HG02763 (cell line): ENCODE data around the gene MEGF8.

Source experiments
- ATAC-seq: cut with Tn5 transposase; IDR thresholded peaks from one replicate; pipeline ENCODE4 v1.9.1; 2021; ENCODE audit warnings: mild to moderate bottlenecking, moderate library complexity; ENCODE audit not compliant: unreplicated experiment

Gene MEGF8

DNA sequence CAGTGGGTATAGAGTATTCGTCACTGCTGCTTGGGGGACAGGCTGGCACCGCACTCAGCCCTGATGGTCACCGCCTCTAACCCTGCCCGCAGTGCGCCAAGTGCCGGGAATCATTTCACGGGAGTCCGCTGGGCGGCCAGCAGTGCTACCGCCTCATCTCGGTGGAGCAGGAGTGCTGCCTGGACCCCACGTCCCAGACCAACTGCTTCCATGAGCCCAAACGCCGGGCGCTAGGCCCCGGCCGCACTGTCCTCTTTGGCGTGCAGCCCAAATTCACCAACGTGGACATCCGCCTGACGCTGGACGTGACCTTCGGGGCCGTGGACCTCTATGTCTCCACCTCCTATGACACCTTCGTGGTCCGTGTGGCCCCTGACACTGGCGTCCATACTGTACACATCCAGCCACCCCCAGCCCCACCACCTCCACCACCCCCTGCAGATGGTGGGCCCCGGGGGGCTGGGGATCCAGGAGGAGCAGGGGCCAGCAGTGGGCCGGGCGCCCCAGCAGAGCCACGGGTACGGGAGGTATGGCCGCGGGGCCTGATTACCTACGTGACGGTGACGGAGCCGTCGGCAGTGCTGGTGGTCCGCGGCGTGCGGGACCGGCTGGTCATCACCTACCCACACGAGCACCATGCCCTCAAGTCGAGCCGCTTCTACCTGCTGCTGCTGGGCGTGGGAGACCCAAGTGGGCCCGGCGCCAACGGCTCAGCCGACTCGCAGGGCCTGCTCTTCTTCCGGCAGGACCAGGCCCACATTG is 50.2 kb downstream of the MEGF8 start:
- no peak for ATAC-seq

DNA sequence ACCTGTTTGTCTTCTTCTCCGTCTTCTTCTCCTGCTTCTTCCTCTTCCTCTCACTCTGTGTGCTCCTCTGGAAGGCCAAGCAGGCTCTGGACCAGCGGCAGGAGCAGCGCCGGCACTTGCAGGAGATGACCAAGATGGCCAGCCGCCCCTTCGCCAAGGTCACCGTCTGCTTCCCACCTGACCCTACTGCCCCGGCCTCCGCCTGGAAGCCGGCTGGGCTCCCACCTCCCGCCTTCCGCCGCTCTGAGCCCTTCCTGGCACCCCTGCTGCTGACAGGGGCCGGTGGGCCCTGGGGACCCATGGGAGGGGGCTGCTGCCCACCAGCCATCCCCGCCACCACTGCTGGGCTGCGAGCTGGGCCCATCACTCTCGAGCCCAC is 50.7 kb downstream of the MEGF8 start:
- no peak for ATAC-seq

DNA sequence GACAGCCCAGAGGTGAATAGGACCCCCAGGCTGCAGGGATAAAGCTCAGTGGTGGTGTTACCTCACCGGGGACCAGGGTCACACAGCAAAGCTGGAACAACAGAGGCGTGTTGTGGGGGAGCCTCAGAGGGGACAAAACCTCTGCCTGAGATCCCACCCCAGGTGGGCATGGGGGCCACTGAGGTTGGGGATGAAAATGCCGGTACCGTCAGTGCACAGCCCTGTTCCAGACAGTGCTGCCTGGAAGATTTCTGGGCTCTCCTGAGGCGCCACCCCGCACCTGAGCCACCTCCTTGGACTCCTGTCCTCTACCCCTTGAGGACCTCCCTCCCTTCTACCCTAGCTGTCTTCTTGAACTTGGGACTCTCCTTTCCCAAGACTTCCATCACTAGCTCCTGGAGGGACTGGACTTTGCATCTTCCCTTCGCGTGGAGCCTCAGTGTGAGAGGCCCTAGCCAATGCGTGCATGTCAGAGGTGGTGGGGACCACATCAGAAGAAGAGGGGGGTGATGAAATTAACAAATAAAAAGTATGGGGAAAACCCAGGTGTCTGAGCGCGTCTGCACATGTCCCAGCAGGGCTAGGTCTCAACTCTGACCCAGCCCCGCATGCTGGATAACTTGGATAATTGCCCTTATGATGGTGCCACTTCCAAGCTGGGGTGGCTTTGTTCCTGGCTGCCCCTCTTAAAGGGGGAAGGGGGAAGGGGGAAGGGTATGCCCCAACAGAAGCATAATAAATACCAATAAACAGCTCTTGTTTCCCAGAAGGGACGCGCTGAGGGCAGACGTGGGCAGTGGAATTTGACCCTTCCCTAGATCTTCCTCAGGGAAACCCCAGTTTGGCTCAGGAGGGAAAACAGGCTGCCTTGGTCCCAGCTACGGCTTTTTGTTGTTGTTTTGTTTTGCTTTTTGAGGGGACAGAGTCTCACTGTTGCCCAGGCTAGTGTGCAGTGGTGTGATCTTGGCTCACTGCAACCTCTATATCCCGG is 53.1 kb downstream of the MEGF8 start:
- no peak for ATAC-seq

DNA sequence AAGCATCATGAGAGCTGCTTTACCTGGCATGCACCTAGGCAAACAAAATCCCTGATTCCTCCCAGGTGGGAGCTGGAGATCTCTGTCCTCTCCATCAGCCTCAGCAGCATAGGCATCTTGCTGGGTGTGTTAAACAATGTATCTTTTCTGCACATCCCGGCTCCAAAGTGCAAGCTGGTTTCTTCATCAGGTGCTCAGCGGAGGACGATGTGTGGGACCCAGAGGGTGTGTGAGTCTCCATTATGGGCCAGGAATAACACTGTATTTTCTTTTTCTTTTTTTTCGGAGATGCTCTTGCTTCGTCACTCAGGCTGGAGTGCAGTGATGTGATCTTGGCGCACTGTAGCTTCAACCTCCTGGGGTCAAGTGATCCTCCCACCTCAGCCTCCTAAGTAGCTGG is 54.7 kb downstream of the MEGF8 start:
- no peak for ATAC-seq

GRCh38 chr19:42386974-42387707 is 61.7 kb downstream of the MEGF8 start:
- no peak for ATAC-seq

- no peak for ATAC-seq
Observed at GRCh38 chr19:42388851-42389489, 63.5 kb downstream of the MEGF8 start.

DNA sequence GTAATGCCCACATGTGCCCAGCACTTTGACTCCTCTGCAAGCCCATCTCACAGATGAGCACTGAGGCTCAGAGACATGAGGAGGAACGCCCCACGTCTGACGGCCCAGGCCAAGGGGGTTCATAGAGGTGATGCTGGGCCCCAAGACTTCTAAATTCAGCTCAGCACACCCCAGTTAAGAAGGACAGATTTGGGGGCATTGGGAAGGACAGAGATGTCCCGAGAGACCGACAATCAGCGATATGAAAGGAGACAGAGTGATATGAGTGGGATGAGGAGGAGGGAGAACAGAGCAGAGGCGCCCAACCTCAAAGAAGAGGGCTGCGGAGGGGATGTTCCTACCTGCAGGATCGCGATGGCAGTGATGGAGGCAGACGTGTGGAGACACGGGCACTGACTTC is 64.5 kb downstream of the MEGF8 start, which contains the start of gene CNFN:
CNFN (minus strand) TSS at position 399 of the 400 bp plus-strand sequence. CDS start 1,260 bp downstream, outside the sequence.
- ATAC-seq = no peak

- ATAC-seq = no peak
Observed at GRCh38 chr19:42392165-42392564, 66.7 kb downstream of the MEGF8 start.

GRCh38 chr19:42394751-42395150 is 69.3 kb downstream of the MEGF8 start:
- no peak for ATAC-seq

DNA sequence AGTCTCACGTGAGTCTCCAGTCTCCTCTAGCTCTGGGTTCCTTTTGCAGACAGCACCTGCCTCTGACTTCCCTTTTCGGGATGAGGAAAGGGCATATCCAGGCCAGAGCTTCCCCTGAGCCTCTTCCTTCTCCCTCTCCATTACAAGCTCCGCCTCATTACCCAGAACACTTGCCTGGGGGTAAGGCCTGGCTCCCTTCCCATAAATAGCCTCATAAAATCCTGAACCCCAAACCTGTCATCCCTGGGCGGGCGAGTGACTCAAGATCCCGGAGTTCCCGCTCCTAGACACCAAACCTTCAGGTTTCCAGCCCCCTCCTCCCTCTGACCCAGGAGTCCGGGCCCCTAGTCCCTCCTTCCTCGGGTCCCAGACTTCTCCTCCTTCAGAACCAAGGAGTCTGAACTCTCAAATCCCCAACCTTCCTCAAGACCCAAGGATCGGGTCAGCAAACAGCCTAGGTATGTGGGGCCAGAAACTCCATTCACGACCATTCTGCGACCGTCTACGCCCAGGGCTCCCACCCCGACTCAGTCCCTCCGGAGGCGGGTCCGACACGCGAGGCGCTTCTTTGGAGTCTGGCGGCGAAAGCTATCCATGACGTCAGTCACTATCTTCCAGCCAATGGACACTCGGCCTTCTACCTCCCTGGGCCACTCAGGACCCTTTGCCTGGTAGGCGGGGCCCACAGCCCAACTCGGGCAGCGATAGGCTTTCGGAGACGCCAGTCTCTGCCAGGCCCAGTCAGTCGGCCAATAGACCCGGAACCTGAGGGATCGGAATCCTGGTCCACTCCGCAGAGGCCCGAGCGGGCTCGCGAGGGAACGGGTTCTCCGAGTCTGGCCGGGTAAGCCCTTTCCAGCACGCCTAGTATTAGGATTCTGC is 71.2 kb downstream of the MEGF8 start:
- ATAC-seq = peak; percentile 93

GRCh38 chr19:42397263-42398166 is 72.1 kb downstream of the MEGF8 start:
- ATAC-seq = no peak

- no peak for ATAC-seq
Observed at GRCh38 chr19:42400404-42400803, 75.0 kb downstream of the MEGF8 start.

DNA sequence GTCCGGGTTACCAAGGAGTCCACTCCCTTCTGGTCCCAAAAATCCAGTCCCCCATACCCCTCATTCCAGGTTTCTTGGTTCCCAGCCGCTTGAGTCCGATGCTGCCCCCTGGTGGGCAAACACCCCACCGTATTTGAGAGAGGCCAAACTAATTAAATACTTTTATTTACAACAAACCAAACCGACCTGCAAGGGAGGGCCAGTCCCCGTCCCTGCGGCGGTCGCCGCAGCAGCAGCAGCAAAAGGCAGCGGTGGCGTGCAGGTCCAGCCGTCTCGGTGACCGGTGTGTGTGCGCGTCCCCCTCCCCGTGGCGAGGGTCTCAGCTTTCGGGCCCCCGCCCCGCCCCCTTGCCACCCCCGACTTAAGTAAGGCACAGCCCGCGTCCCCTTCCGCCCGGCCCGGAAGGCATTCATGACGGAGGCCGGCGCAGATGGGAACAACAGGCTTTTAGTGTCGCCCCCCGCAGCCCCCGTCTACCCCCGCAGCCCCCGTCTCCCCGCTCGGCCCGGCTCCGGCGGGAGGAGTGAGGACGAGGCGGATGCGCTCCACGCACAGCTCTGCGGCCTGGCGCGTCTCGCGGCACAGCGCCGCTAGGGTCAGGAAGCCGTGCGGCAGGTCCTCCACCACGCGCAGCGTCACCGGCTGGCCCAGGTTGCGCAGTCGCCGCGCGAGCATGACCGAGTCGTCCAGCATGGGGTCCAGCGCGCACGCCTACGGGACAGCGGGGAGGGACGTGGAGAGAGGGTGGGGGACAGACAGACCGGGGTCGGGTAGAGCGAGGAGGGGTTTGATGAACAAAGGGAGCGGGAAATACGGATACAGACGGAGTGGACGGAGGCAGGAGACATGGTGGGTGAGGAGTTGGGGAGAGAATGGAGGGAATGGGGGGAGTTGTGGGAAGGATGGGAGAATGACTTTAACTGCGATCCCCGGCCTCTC is 76.2 kb downstream of the MEGF8 start:
- no peak for ATAC-seq

GRCh38 chr19:42402376-42403116 is 77.1 kb downstream of the MEGF8 start:
- no peak for ATAC-seq

- no peak for ATAC-seq
Observed at GRCh38 chr19:42403586-42403985, 78.2 kb downstream of the MEGF8 start.

GRCh38 chr19:42406111-42406510 is 80.7 kb downstream of the MEGF8 start:
- no peak for ATAC-seq
